Activated CD8-positive, alpha-beta memory T cell treated with anti-CD3 and anti-CD28 coated beads for 48 hours (primary cell): ENCODE data around the gene LPO.

Source experiments
- DNase-seq, 3 experiments: peaks; one replicate each; pipeline ENCODE4 v3.0.0-alpha.2; 2020; ENCODE audit warnings: low read depth in 2 of 3, low spot score in 2 of 3

Gene LPO

GRCh38 chr17:58302919-58303585, 64.7 kb downstream of the LPO start:
- no peak for DNase-seq

DNA sequence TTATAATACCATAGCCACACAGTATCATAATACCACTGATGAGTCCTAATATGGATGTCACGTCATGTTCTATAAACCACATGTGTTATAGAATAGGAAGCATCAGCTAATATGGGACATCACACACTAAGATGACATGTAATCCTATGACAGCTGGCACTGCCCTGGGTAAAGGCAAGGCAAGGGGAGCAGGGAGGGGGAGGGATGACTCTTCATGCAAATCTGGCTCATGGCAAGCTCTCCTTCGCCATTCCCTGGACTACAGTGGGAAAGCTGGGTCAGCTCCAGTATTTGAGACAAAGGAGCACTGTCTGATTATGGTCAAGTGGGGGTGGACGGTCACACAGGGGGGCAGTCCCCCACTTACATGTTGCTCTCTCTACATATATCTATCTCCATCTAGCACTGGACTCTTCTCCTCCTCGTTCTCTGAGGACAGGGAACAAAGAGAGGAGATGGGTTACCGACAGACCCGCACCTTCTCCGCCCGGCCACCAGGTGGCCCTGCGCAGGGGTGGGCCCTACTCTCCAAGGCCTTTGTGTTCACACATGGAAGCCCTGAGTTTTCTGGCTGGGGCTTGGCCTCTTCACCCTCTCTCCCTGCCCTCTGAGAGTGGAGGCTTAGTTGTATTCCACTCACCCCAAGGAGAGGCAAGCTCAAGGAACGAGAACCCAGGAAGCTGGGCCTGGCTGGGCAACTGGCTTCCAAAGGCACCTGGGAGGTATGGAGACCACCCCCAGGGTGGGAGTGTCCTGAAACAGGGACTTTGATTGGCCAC, 65.8 kb downstream of the LPO start:
- DNase-seq, result no peak

DNA sequence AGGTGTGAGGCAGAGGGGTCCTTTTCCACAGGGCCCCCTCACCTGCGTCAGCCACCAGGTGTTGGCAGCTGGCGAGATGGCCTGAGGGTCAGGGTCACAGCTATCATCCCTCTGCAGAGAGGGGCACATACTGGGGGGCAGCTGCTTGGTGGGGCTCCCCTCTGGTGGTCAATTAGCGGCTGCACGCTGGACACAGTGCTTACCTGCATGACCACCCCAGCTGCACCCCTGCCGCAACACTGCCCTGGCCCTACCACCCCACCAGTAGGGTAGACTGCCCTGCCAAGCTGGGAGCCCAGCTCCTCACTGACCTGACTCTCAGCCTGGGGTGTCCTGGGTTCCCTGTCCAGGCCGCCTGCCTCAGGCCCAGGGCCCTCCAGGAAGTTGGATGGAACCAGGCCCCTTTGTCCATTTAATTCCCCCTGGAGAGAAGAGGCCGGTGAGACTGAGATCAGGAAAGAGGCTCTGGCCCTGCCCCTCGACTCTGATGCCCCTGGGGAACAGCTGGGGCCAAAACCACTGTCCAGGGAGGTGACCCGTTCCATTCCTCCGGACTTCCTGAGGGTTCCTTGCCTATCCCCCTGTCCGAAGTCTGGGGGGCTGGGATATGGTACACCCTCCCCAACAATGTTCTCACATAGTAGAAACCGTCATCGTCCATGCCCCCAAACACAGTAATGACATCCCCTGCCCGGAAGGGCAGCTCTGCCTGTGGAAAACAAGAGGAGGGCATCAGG, 66.5 kb downstream of the LPO start:
- no peak for DNase-seq

DNA sequence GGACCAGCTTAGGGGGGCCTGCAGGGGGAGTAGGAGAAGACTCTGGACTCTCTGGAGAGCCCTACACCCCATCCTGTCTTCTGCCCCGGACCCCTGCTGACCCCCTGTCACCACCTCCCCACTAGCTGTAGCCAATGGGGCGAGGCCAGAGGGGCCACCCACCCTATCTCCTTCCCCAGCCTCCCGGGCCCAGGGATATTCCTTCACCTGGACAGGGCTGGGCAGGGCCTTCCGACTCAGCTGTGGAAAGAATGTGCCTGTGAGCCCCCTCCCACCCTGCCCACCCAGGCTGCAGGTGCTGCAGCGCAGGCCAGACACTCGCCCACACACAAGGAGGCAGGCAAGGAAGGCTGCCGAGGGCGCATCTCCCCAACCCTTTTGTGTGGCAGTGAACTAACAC, 67.2 kb downstream of the LPO start:
- no peak for DNase-seq

DNA sequence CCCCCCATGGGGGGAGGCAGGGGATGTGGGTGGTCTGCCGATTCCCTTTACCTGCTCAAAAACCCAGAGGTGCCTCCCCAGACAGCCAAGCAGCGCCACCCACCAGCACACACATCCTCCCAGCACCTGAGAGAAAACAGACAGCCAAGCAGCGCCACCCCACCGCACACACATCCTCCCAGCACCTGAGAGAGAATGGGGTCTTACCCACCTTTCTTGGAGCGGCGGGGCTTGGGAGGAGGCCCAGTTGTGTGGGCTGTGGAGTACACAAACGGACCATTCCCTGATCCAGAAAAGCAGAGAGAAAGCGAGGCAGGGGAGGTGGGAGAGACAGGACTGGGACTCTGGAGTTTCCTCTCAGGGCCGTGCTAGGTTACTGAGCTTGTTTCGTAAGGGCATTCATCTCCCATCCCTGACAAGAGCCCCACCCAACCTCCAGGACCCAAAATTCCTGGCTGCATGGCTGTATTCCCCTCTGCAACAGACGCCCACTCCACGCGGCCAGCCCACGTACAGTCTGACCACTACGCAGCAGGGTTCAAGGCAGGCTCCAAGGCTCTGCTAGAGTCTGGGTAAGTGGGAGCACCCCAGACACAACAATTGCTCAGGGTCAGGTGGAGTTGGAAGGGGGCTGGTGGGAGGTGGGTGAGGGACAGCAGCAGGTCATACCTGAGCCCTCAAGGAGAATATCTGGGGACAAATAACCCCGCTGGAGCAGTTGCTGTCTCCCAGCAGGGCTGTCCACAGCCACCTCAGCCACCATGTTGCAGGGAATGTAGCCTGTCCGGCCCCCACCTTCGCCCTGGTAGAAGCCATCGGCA, 68.0 kb downstream of the LPO start:
- no peak for DNase-seq

DNA sequence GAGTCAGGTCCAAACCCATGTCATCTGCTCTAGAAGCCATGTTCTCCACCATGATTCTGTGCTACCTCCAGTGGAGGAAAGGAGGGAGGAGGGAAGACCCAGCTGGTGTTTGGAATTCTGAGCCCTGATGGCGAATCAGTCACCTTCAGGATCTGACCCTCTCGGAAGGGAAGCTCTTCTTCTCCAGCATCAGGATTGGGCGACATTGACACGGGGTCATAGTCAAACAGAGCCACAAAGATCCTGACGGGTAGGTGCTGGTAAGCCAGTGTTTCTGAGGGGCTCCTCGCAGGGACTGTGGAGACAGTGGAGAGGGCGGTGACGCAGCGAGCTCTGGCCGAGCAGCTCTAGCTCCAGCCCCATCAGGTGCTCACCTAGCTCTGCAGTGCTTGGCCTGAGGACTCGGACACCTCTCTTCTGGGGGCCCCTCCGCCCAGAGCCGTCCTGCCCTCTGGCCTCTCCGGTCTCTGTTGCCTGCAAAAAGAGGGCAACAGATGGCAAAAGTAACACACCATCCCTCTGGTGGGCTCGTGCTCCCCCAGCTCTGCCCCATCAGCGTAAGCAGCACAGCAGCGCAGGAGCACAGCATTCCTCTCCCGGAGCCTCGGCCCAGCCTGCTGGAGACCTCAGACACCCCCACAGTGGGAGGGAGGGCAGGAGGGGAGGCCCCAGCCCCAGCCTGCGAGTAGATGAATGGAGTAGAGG, 69.2 kb downstream of the LPO start:
- no peak for DNase-seq

DNA sequence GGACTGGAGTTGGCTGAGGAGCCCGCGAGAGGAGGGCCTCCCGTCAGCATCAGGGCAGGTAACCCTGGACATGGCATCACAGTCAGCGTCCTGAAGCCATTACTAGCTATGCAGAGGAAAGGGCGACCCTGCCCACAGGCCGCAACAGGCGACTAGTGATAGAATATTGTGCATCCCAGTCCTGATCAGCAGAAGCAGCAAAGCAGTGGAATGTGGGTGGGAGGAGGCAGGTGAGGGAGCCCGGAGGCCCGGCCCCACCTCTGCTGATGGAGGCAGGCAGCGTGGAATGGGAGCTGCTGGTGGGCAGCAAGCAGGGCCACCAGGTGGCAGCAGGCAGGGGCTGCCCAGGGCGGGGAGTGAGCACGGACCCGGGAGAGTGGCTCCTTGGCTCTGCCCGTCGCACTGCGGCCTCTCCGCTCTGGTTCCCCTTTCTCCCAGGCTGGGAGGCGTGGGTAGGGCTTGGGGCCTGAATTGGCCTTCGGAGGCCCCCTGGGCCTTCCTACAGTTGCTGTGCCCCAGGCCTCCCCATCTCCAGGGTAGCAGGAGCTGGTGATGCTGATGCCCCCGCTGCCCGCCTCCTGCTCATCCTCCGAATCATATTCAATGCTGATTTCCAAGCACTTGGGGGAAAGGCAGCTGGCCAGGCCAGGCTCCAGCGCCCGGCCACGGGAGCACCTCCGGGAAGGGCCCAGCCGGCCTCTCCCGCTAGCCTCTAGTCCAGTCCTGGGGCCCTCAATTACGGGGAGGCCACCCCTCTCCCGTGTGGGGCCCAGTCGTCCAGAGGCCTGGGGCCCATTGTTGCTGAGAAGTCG, 70.0 kb downstream of the LPO start:
- DNase-seq, result no peak

DNA sequence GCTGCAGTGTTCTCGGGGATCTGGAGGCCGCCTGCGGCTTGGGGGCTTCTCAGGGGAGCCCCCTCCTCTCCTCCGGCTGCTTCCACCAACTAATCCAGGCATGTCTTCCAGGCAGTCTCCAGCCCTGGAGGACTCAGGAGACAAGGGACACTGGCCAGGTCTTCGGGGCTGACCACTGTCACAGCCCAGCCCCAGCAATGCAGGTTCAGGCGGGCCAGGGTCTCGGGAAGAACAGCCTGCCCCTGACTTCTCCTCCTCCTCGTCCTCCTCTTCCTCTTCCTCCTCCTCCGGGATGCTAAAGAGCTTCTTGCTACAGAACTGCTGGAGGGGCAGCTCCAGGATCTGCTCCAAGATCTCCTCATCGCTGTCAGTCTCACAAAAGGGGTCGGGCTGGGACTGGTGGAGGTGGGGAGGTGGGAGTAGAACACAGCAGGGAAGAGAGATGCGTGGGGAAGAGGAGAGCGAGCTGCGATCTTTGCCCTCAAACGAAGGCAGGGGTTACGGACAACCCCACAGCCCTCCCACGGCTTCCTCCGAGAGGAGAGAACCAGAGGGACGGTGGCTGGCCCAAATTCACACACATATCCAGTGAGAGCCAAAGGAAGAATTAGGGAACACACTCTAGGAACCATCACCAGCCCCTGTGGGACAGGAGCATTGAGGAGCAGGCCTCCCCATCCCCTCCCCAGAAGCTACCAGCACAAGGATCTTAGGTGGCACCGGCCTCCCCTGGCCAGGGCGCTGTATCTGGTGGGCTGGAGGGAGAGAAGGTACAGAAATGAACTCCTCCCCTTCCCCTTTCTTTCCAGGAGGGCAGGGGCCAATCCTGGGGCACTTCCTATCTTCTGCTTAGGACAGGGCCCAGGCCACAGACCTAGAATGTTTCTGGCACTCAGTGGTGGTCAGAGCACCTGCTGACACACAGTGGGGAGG, 70.9 kb downstream of the LPO start:
- no peak for DNase-seq

- no peak for DNase-seq
Observed at GRCh38 chr17:58309918-58310259, 71.5 kb downstream of the LPO start.

DNA sequence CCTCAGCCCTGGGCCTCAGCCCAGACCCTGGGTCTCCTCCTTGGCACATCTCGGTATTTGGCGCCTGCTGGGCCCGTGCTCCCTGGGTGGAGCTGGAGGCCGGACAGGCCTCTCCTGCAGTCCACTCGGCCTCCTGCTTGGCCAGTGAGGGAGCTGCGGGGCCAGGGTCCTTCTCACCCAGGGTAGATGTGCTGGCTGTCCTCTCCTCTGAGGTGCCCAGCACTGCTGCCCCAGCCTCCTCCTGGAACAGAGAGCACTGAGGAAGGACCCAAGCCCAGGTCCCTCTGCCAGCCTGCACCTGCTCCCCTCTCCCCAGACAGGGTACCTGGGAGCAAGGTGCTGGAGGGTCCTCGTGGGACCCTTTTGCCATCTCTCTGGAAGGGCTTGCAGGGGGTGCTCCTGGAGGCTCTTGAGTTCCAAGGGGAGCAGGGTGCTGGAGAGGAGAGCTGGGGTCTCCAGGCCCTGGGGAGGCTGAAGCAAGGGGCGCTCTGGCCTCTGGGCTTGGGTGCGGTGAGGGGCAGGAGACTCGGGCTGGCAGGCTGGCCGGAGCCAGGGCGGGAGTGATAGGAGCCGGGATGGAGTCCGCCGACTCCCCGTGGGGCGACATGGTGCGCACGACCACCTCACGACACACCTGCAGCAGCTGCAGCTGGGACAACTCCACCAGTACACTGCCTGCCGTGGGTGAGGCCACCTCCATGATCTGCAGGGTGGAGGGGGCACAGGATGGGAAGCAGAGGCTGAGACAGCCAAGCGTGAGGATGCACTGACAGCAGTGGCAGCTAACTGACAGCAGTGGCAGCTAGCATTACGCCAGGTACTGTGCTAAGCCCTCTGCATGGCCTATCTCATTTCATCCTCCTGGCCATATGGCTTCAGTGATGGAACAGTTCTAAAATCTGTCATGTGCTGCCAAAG, 72.4 kb downstream of the LPO start:
- no peak for DNase-seq

DNA sequence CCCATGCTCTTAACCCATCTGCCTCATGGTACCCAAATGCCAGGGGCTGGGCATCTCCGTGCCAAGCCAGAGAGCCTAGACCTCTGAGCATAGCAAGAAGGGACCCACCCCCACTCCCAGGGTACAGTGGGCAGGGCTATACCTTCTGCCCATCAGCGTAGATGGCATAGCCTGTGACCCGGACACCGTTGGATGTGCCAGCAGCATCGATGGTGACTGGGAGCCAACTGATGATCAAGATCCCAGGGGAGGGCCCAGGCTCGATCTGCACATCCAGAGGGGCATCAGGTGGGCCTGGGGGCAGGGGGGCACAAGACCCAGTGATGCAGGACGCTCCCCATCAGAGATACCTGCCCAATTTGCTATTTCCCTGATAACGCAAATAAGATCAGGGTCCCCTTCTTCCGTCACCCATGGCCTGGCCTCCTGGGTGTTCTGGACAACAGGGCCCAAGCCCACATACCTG, 73.1 kb downstream of the LPO start:
- DNase-seq, result no peak

GRCh38 chr17:58312021-58312630, 73.7 kb downstream of the LPO start:
- DNase-seq, result no peak

- no peak for DNase-seq
Observed at GRCh38 chr17:58312829-58313228, 74.4 kb downstream of the LPO start.

DNA sequence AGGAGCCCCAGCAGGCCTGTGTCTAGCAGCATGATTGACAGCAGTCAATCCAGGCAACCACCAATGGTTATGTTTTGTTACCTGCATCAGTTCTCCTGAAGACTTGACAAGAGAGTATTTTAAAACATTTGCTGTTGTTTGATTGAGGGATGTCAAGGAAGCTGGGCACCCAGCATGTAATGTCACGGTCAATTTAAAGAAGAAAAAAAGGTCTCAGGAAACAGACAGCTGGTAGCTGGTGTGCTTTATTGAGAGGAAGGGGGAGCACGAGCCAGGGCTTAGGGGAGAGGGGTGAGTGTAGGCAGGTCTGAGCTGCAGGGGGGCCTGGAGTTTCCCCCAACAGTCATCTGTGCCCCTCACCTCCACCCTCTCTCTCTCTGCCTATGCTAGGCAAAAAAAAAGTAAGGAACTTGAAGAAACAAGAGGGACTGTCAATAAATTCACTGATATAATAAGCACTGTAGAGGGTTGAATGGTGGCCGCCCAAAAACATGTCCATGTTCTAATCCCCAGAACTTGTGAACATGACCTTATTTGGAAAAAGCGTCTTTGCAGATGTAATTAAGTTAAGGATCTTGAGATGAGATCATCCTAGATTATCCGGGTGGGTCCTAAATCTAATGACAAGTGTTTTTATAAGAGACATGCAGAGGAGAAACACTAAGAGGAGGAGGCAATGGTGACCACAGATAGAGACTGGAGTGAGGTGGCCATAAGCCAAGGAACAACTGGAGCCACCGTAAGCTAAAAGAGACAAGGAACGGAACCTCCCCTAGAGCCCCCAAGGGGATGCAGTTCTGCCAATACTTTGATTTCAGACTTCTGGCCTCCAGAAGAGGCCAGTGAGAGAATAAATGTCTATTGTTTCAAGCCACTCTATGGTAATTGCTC, 75.7 kb downstream of the LPO start:
- no peak for DNase-seq

- DNase-seq, result no peak
Observed at GRCh38 chr17:58314706-58315015, 76.3 kb downstream of the LPO start.

- no peak for DNase-seq
Observed at GRCh38 chr17:58315281-58315711, 76.9 kb downstream of the LPO start.
